Activated CD8-positive, alpha-beta memory T cell treated with anti-CD3 and anti-CD28 coated beads, Interleukin-2, amount 50 U/mL, for 4 hours (primary cell): ENCODE results near the gene BMP2.

Experiments
- DNase-seq: peaks from one replicate; pipeline ENCODE4 v3.0.0-alpha.2; 2020

BMP2 gene

GRCh38 chr20:6768228-6769140 is 998 bp downstream of the BMP2 start:
- no peak for DNase-seq

GRCh38 chr20:6769903-6770785 is 2.7 kb downstream of the BMP2 start:
- no peak for DNase-seq

- no peak for DNase-seq
Observed at GRCh38 chr20:6770786-6771100, 3.3 kb downstream of the BMP2 start.

- no peak for DNase-seq
Observed at GRCh38 chr20:6780433-6781190, 13.1 kb downstream of the BMP2 start.

- no peak for DNase-seq
Observed at GRCh38 chr20:6783752-6784151, 16.3 kb downstream of the BMP2 start.

GRCh38 chr20:6784210-6784631 is 16.7 kb downstream of the BMP2 start:
- no peak for DNase-seq

- DNase-seq = no peak
Observed at GRCh38 chr20:6784767-6785166, 17.3 kb downstream of the BMP2 start.

- no peak for DNase-seq
Observed at GRCh38 chr20:6786548-6786947, 19.1 kb downstream of the BMP2 start.

- no peak for DNase-seq
Observed at GRCh38 chr20:6792789-6793188, 25.3 kb downstream of the BMP2 start.

GRCh38 chr20:6802227-6802626 is 34.7 kb downstream of the BMP2 start:
- DNase-seq = no peak

GRCh38 chr20:6806275-6806674 is 38.8 kb downstream of the BMP2 start:
- DNase-seq = no peak

- DNase-seq = no peak
Observed at GRCh38 chr20:6811262-6812035, 44.0 kb downstream of the BMP2 start.

- no peak for DNase-seq
Observed at GRCh38 chr20:6812530-6812929, 45.0 kb downstream of the BMP2 start.

GRCh38 chr20:6814945-6815344 is 47.5 kb downstream of the BMP2 start:
- DNase-seq = no peak

- no peak for DNase-seq
Observed at GRCh38 chr20:6818033-6818808, 50.7 kb downstream of the BMP2 start.

GRCh38 chr20:6819599-6819998 is 52.1 kb downstream of the BMP2 start:
- DNase-seq = no peak

GRCh38 chr20:6824401-6824800 is 56.9 kb downstream of the BMP2 start:
- DNase-seq = no peak

- no peak for DNase-seq
Observed at GRCh38 chr20:6827472-6827871, 60.0 kb downstream of the BMP2 start.

GRCh38 chr20:6828794-6829423 is 61.4 kb downstream of the BMP2 start:
- no peak for DNase-seq

GRCh38 chr20:6829510-6830116 is 62.1 kb downstream of the BMP2 start:
- DNase-seq = no peak
